ENCODE measurements around the gene TNKS1BP1.

TNKS1BP1 gene

DNA sequence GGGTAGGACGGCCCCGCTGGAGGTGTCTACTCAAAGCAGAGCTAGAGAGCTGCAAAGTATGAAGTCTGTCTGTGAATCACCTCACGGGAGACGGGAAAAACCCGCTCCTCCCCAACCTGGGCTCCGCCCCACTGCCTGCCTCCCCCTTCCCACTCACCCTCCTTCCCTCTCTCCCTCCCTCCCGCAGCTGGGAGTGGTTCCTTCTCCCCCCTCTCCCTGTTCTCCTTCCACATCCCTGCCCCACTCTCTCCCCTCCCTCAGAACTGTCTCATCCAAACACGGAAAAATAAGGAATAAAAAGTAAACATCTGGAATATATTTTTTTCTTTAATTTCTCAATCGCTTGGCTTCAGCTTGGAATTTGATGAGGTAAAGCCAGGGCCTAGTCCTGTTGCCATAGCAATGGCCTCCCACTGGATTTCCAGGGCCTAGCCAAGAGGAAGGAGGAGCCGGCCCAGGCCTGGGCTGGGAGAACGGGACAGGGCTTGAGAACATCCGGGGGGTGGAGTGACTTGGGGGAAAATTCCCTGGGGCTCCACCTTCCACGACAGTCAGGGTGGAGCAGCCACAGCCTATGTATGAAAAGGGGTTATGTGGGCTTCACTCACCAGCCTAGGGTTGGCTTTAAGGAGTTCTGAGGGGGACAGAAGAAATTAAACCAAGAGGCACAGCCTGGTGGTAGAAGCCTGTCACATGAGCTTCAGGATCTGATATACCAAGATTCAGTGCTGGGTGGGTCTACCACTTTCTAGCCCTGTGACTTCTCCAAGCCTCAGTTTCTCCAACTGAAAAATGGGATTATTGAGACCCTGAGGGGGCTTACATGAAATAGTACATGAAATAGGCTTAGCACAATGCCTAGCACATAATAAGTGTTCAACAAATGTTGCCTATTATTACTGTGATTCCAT is 2.2 kb downstream of the TNKS1BP1 start:
- Histone ChIP-seq H3K79me2 (ENCODE audit: insufficient read depth, low read length) (peaks cover 17% of the 10 kb centered on the region), H3K9me3 (ENCODE audit: insufficient read depth, low read length, severe bottlenecking) (no peaks in the 10 kb centered on the region), H2AFZ (ENCODE audit: low read depth, low read length) (no peak overlapping the region), H4K20me1 (ENCODE audit: insufficient read depth, low read length) (peaks cover 22% of the 10 kb centered on the region), H3K4me2 (ENCODE audit: insufficient read depth, low read length) (peak overlapping the region; percentile 70; the same call in 1 of the 2 replicates), H3K4me1 (ENCODE audit: insufficient read depth, low read length) (peaks cover 48% of the 10 kb centered on the region), H3K4me3 (ENCODE audit: low read depth in 1 of 2, low read length in 2 of 2) (no peak overlapping the region), H3K27me3 (ENCODE audit: insufficient read depth, low read length, poor library complexity) (no peaks in the 10 kb centered on the region), H3K27ac (ENCODE audit: low read length) (no peak overlapping the region), H3K36me3 (ENCODE audit: insufficient read depth, low read length) (peaks cover 38% of the 10 kb centered on the region), H3K9ac (ENCODE audit: low read depth, low read length) (no peak overlapping the region)
- DNase-seq (no peak), ATAC-seq (ENCODE audit: insufficient read depth, low read depth) (no peak)
- no peak for TF ChIP-seq EZH2 (IDR thresholded peaks at IDR 0.05; ENCODE audit: borderline replicate concordance, low read depth, low read length, severe bottlenecking)
- TF ChIP-seq, protein P1, sequence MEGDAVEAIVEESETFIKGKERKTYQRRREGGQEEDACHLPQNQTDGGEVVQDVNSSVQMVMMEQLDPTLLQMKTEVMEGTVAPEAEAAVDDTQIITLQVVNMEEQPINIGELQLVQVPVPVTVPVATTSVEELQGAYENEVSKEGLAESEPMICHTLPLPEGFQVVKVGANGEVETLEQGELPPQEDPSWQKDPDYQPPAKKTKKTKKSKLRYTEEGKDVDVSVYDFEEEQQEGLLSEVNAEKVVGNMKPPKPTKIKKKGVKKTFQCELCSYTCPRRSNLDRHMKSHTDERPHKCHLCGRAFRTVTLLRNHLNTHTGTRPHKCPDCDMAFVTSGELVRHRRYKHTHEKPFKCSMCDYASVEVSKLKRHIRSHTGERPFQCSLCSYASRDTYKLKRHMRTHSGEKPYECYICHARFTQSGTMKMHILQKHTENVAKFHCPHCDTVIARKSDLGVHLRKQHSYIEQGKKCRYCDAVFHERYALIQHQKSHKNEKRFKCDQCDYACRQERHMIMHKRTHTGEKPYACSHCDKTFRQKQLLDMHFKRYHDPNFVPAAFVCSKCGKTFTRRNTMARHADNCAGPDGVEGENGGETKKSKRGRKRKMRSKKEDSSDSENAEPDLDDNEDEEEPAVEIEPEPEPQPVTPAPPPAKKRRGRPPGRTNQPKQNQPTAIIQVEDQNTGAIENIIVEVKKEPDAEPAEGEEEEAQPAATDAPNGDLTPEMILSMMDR (IDR thresholded peaks at IDR 0.05; ENCODE audit: borderline replicate concordance, extremely low read depth, low read length, poor library complexity, severe bottlenecking): no peak

DNA sequence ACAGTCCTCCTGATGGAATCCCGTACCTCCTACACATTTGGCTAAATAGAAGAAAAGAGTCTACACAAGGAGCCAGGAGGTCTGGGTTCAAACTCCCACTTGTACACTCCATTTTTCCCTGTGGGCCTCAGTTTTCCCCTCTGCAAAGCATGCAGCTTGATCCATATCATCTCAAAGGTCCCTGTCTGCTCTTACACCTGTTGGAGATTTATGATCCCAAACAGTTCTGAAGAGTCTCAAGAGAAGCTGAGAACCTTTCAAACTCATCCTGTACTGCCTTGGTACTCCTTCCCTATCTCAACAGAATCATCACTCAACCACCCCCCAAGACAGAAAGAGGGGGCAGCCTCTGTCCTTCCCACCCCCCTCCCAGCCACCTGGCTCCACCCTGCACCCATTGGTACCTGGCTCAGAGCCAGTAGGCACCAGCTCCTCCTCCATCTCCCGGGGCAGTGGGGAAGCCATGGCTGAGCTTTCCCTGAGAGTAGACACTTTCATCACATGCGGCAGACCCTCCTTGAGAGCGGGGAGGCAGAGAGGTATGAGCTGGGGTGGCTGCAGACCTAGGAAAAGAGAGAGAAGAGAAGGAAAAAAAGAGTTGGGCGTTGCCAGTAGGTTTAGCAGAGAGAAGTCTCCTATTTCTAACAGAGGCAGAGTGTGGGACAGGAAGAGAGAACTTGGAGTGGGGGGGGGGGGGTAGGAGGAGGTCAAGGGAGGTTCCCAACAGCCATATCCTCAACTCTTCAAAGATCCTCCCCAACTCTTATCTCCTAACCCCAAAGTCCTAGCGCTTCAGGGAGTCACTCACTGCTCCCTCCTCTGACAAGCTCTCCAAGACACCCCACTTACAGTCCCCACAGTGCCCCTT is 3.1 kb downstream of the TNKS1BP1 start:
- H3K4me2 ChIP-seq (ENCODE audit: insufficient read depth, low read length): no peak overlapping the region; the same call in 1 of the 2 replicates
- no peak for DNase-seq
- H3K9ac ChIP-seq (ENCODE audit: low read depth, low read length): no peak overlapping the region

DNA sequence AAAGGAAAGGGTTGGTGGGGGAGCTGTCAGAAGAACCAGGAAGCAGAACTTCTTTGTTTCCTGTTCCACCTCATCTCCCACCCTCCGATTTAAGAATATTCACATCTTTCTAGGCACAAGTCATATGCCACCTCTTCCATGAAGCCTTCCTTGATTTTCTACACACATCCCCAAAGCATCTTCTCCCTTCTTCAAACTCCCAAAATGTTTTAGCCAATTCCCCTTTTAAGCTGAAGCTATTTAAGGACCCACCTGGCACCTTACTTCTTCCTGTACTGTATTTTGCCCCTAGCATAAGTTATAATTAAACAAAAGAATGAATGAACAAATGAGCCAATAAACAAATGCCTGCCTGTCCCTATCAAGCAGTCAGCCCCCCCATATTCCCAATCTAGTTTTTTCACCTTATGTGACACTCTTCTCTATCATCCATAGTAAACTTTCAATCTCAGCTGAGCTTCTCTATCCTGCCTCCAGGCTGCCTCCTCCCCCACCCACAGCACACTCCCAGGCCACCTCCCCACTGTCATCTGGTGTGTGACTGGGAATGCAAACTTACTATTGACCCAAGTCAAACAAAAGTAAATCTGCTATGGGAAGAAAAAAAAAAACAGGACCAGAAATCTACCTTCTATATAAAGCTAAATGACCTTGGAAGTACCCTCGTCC is 3.9 kb downstream of the TNKS1BP1 start:
- H3K27ac ChIP-seq (ENCODE audit: low read length): no peak overlapping the region
- TF ChIP-seq EZH2 (IDR thresholded peaks at IDR 0.05; ENCODE audit: borderline replicate concordance, low read depth, low read length, severe bottlenecking): no peak
- TF ChIP-seq, protein P1 (IDR thresholded peaks at IDR 0.05; ENCODE audit: borderline replicate concordance, extremely low read depth, low read length, poor library complexity, severe bottlenecking): no peak
- no peak overlapping the region for H3K4me3 ChIP-seq (ENCODE audit: low read depth in 1 of 2, low read length in 2 of 2)
- peaks cover 36% of the 10 kb centered on the region for H3K36me3 ChIP-seq (ENCODE audit: insufficient read depth, low read length)
- no peak overlapping the region for H3K4me2 ChIP-seq (ENCODE audit: insufficient read depth, low read length)
- no peaks in the 10 kb centered on the region for H3K9me3 ChIP-seq (ENCODE audit: insufficient read depth, low read length, severe bottlenecking)
- DNase-seq: no peak
- no peak overlapping the region for H3K9ac ChIP-seq (ENCODE audit: low read depth, low read length)
- H3K4me1 ChIP-seq (ENCODE audit: insufficient read depth, low read length): peaks cover 31% of the 10 kb centered on the region
- H3K27me3 ChIP-seq (ENCODE audit: insufficient read depth, low read length, poor library complexity): no peaks in the 10 kb centered on the region
- H2AFZ ChIP-seq (ENCODE audit: low read depth, low read length): no peak overlapping the region
- H4K20me1 ChIP-seq (ENCODE audit: insufficient read depth, low read length): peaks cover 22% of the 10 kb centered on the region
- ATAC-seq (ENCODE audit: insufficient read depth, low read depth): no peak
- peaks cover 17% of the 10 kb centered on the region for H3K79me2 ChIP-seq (ENCODE audit: insufficient read depth, low read length)

More for the DNA sequence above, 3.1 kb downstream of the TNKS1BP1 start:
- Histone ChIP-seq H3K79me2 (ENCODE audit: insufficient read depth, low read length) (peaks cover 17% of the 10 kb centered on the region), H3K27me3 (ENCODE audit: insufficient read depth, low read length, poor library complexity) (no peaks in the 10 kb centered on the region), H4K20me1 (ENCODE audit: insufficient read depth, low read length) (peaks cover 22% of the 10 kb centered on the region), H3K9me3 (ENCODE audit: insufficient read depth, low read length, severe bottlenecking) (no peaks in the 10 kb centered on the region), H3K4me3 (ENCODE audit: low read depth in 1 of 2, low read length in 2 of 2) (no peak overlapping the region), H2AFZ (ENCODE audit: low read depth, low read length) (no peak overlapping the region), H3K27ac (ENCODE audit: low read length) (no peak overlapping the region), H3K36me3 (ENCODE audit: insufficient read depth, low read length) (peaks cover 38% of the 10 kb centered on the region), H3K4me1 (ENCODE audit: insufficient read depth, low read length) (peaks cover 39% of the 10 kb centered on the region)
- no peak for ATAC-seq (ENCODE audit: insufficient read depth, low read depth)
- TF ChIP-seq, protein P1 (IDR thresholded peaks at IDR 0.05; ENCODE audit: borderline replicate concordance, extremely low read depth, low read length, poor library complexity, severe bottlenecking): no peak
- no peak for TF ChIP-seq EZH2 (IDR thresholded peaks at IDR 0.05; ENCODE audit: borderline replicate concordance, low read depth, low read length, severe bottlenecking)

Measured in DND-41 (cell line).